Stimulated activated CD8-positive, alpha-beta memory T cell treated with anti-CD3 and anti-CD28 coated beads, Interleukin-7, amount 100 ng/mL, for 24 hours (primary cell): ENCODE measurements around the gene HIVEP1.
"Not testable (repeated sequence)": the region's sequence is repeated elsewhere in the genome, so short reads cannot be mapped to it uniquely, and the experiment has no call there.

Source experiments
- DNase-seq: peaks from one replicate; pipeline ENCODE4 v3.0.0-alpha.2; 2020; ENCODE audit warnings: low read depth

The HIVEP1 gene

GRCh38 chr6:12084681-12085080, 72.6 kb downstream of the HIVEP1 start:
- DNase-seq = no peak

GRCh38 chr6:12088531-12088930, 76.4 kb downstream of the HIVEP1 start:
- no peak for DNase-seq

- no peak for DNase-seq
Measured at GRCh38 chr6:12090714-12091113, 78.6 kb downstream of the HIVEP1 start.

GRCh38 chr6:12092762-12093161, 80.7 kb downstream of the HIVEP1 start:
- no peak for DNase-seq

- no peak for DNase-seq
Measured at GRCh38 chr6:12094689-12095088, 82.6 kb downstream of the HIVEP1 start.

- DNase-seq = no peak
Measured at GRCh38 chr6:12096342-12096741, 84.2 kb downstream of the HIVEP1 start.

- no peak for DNase-seq
Measured at GRCh38 chr6:12097791-12098190, 85.7 kb downstream of the HIVEP1 start.

GRCh38 chr6:12099623-12100338, 87.7 kb downstream of the HIVEP1 start:
- no peak for DNase-seq

- no peak for DNase-seq
Measured at GRCh38 chr6:12101048-12101447, 88.9 kb downstream of the HIVEP1 start.

GRCh38 chr6:12101653-12102312, 89.7 kb downstream of the HIVEP1 start:
- DNase-seq = no peak

- no peak for DNase-seq
Measured at GRCh38 chr6:12102350-12102749, 90.2 kb downstream of the HIVEP1 start.

GRCh38 chr6:12103158-12103557, 91.0 kb downstream of the HIVEP1 start:
- no peak for DNase-seq

GRCh38 chr6:12105271-12105670, 93.2 kb downstream of the HIVEP1 start:
- DNase-seq = no peak

- not testable (repeated sequence) for DNase-seq
Measured at GRCh38 chr6:12108376-12108775, 96.3 kb downstream of the HIVEP1 start.

- DNase-seq = no peak
Measured at GRCh38 chr6:12110523-12111362, 98.6 kb downstream of the HIVEP1 start.

GRCh38 chr6:12111363-12111670, 99.2 kb downstream of the HIVEP1 start:
- no peak for DNase-seq

GRCh38 chr6:12112540-12113189, 100.6 kb downstream of the HIVEP1 start:
- no peak for DNase-seq

GRCh38 chr6:12113190-12113577, 101.1 kb downstream of the HIVEP1 start:
- no peak for DNase-seq

- DNase-seq = no peak
Measured at GRCh38 chr6:12114055-12114503, 102.0 kb downstream of the HIVEP1 start.

- no peak for DNase-seq
Measured at GRCh38 chr6:12115001-12115400, 102.9 kb downstream of the HIVEP1 start.

GRCh38 chr6:12115492-12115891, 103.4 kb downstream of the HIVEP1 start:
- no peak for DNase-seq

- DNase-seq = no peak
Measured at GRCh38 chr6:12116264-12116800, 104.2 kb downstream of the HIVEP1 start.
